ENCODE results near the gene ASAP2.

DNA sequence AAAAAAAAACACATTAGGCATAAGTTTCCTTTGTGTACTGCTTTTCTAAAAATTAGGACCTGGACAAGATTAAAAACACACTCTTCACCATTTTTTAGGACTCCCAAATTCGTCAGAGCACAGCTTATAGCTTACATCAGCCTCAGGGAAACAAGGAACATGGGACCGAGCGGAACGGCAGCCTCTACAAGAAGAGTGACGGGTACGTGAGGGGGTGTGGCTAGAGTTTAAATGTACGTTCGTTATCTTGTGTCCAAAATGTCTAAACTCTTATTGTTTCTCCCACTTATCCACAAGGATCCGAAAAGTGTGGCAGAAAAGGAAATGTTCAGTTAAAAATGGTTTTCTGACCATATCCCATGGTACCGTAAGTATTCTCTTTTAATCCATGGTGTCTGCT is 137.8 kb downstream of the ASAP2 start:
- TF ChIP-seq, protein P1, sequence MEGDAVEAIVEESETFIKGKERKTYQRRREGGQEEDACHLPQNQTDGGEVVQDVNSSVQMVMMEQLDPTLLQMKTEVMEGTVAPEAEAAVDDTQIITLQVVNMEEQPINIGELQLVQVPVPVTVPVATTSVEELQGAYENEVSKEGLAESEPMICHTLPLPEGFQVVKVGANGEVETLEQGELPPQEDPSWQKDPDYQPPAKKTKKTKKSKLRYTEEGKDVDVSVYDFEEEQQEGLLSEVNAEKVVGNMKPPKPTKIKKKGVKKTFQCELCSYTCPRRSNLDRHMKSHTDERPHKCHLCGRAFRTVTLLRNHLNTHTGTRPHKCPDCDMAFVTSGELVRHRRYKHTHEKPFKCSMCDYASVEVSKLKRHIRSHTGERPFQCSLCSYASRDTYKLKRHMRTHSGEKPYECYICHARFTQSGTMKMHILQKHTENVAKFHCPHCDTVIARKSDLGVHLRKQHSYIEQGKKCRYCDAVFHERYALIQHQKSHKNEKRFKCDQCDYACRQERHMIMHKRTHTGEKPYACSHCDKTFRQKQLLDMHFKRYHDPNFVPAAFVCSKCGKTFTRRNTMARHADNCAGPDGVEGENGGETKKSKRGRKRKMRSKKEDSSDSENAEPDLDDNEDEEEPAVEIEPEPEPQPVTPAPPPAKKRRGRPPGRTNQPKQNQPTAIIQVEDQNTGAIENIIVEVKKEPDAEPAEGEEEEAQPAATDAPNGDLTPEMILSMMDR (conservative IDR thresholded peaks at IDR 0.05; ENCODE audit: low read length) = no peak
- no peak for TF ChIP-seq EZH2phosphoT487 (IDR thresholded peaks at IDR 0.05; ENCODE audit: borderline replicate concordance)
